HepG2 (cell line): ENCODE measurements around the gene ZNF48. TPM values are rescaled to one million over a fixed set of nuclear protein-coding genes. Genes with fewer than 3 reads are reported as not detected.

Source experiments
- FOSL1 ChIP-seq: sonication (generic); formaldehyde crosslinking; IDR thresholded peaks from 2 replicates; pipeline ENCODE4 v1.9.0; 2021; ENCODE audit warnings: missing genetic modification reagents, borderline replicate concordance
- HIC2 ChIP-seq: sonication (generic); formaldehyde crosslinking; IDR thresholded peaks from 2 replicates; pipeline ENCODE4 v1.9.0; 2022; ENCODE audit warnings: low read depth, missing genetic modification reagents
- HINFP ChIP-seq: sonication (generic); formaldehyde crosslinking; IDR thresholded peaks from 2 replicates; pipeline ENCODE4 v1.4.0; 2020; ENCODE audit warnings: low read depth, mild to moderate bottlenecking, missing genetic modification reagents
- MXD4 ChIP-seq: IDR thresholded peaks from 2 replicates; pipeline ENCODE4 v1.6.1; 2016; ENCODE audit warnings: mild to moderate bottlenecking, missing biosample characterization, missing genetic modification reagents
- SRSF1 ChIP-seq: fragments of 200-400 bp; formaldehyde crosslinking; optimal IDR thresholded peaks from 2 replicates; pipeline ENCODE3; 2017; ENCODE audit warnings: mild to moderate bottlenecking, low read depth, low read length, moderate library complexity
- TCF12 ChIP-seq, 2 experiments: fragments of 450-650 bp in 1 of 2; sonication (generic) in 1 of 2; formaldehyde crosslinking in 1 of 2; IDR thresholded peaks; 2 replicates each; pipeline versions ENCODE4 v1.6.1 to v1.8.0; 2017 to 2022; ENCODE audit warnings: antibody characterized with exemption in 1 of 2, mild to moderate bottlenecking in 1 of 2, missing genetic modification reagents in 1 of 2, moderate library complexity in 1 of 2
- TFDP2 ChIP-seq: sonication (generic); formaldehyde crosslinking; IDR thresholded peaks from 2 replicates; pipeline ENCODE4 v1.4.0; 2020; ENCODE audit warnings: missing genetic modification reagents
- ZMAT3 ChIP-seq: sonication (generic); formaldehyde crosslinking; conservative IDR thresholded peaks from 2 replicates; pipeline ENCODE4 v1.7.0; 2021; ENCODE audit warnings: missing genetic modification reagents
- ZNF280D ChIP-seq: sonication (generic); formaldehyde crosslinking; IDR thresholded peaks from 2 replicates; pipeline ENCODE4 v1.5.1; 2020; ENCODE audit warnings: mild to moderate bottlenecking, missing genetic modification reagents
- ZNF431 ChIP-seq: sonication (generic); formaldehyde crosslinking; IDR thresholded peaks from 2 replicates; pipeline ENCODE4 v1.9.0; 2022; ENCODE audit warnings: missing genetic modification reagents, low read depth, mild to moderate bottlenecking, borderline replicate concordance
- ZNF552 ChIP-seq: sonication (generic); formaldehyde crosslinking; IDR thresholded peaks from 2 replicates; pipeline ENCODE4 v1.9.0; 2022; ENCODE audit warnings: missing genetic modification reagents, mild to moderate bottlenecking, borderline replicate concordance
- ZNF775 ChIP-seq: sonication (generic); formaldehyde crosslinking; IDR thresholded peaks from 2 replicates; pipeline ENCODE4 v1.4.0; 2020; ENCODE audit warnings: missing genetic modification reagents, mild to moderate bottlenecking, moderate library complexity, borderline replicate concordance
- ZNF781 ChIP-seq: sonication (generic); formaldehyde crosslinking; IDR thresholded peaks from 2 replicates; pipeline ENCODE4 v1.5.1; 2020; ENCODE audit warnings: borderline replicate concordance, mild to moderate bottlenecking, missing genetic modification reagents; ENCODE audit errors: not compliant biosample characterization
- ZNF878 ChIP-seq: sonication (generic); formaldehyde crosslinking; IDR thresholded peaks from 2 replicates; pipeline ENCODE4 v1.8.1; 2023; ENCODE audit warnings: mild to moderate bottlenecking, missing genetic modification reagents, moderate library complexity
- polyA plus RNA-seq, 8 experiments: library from polyadenylated mRNA; depleted of rRNA in 3 of 8; stranded (reverse) in 7 of 8; unstranded in 1 of 8; fragments of >200 nt; fragmentation: Illumina TruSeq in 4 of 8; extraction: Trizol in 4 of 8; gene quantifications; 2 replicates each; pipeline versions ENCODE4 v1.2.1 to v1.2.3, GENCODE V29; 2011 to 2016; ENCODE audit warnings: low read depth in 4 of 8, missing spikeins in 1 of 8, mixed read lengths in 1 of 8; ENCODE audit not compliant: insufficient read depth in 1 of 8
- total RNA-seq, 5 experiments: library from RNA; depleted of rRNA; stranded (reverse); fragments of >200 nt; fragmentation: Illumina TruSeq; extraction: Trizol; gene quantifications; 2 replicates each; pipeline ENCODE4 v1.2.3, GENCODE V29; 2016; ENCODE audit warnings: low read depth in 1 of 5
- TF ChIP-seq, protein P1 (sequence below): sonication (generic); formaldehyde crosslinking; conservative IDR thresholded peaks from 2 replicates; pipeline ENCODE4 v1.8.1; 2023; ENCODE audit warnings: missing genetic modification reagents
- TF ChIP-seq, protein P2 (sequence below): sonication (generic); formaldehyde crosslinking; IDR thresholded peaks from 2 replicates; pipeline ENCODE4 v1.4.0; 2020; ENCODE audit warnings: missing genetic modification reagents, low read depth, mild to moderate bottlenecking, borderline replicate concordance

The ZNF48 gene
- total and polyA plus RNA-seq, 2 of the 13 experiments (the other 11 are each of a cell fraction or from before 2014, with no cell fraction given): 9.9 to 12.3 TPM

DNA sequence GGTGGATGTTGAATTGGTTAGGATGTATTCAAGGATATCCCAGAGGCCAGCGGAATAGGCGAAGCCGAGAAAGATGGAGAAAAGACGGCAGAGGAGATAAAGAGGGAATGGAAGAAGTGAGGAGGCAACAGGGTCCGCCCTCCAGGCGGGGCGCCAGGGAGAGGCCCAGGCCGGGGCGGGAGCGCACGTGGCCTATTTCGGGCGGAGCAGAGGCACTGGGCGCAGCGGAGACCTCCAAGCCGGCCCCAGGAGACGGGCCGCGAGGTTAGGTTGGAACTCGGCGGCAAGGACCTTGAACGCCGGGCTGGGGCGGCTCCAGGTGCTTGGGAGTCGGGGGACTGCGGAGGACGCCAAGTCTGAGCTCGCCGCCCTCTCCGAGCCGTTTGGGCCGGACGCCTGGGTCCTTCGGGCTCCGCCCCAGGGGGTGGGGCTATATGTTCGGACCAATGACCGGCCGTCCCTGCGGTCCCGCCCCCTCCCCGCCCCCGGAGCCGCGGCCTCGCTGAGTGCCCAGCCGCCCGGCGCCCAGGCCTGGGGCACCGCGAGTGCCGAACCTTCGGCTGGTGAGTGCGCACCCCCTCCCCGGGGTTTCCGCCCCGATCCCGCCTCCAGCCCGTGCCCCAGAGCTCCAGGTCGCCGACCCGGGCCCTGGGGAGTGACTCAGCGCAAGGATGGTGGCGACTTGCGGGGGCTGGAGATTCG lies 12.0 kb downstream of the ZNF48 start, which contains the start of gene ZNF771 (continued):
- TF ChIP-seq, protein P1, sequence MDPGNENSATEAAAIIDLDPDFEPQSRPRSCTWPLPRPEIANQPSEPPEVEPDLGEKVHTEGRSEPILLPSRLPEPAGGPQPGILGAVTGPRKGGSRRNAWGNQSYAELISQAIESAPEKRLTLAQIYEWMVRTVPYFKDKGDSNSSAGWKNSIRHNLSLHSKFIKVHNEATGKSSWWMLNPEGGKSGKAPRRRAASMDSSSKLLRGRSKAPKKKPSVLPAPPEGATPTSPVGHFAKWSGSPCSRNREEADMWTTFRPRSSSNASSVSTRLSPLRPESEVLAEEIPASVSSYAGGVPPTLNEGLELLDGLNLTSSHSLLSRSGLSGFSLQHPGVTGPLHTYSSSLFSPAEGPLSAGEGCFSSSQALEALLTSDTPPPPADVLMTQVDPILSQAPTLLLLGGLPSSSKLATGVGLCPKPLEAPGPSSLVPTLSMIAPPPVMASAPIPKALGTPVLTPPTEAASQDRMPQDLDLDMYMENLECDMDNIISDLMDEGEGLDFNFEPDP (CRISPR knock-in tag): peak; percentile 79; the same call in 1 of the 2 replicates
- 0 out of 2 replicates have a peak, but pooled peaks have one; percentile 4 for TF ChIP-seq FOSL1 (CRISPR knock-in tag)
- TF ChIP-seq ZNF878 (CRISPR knock-in tag): no peak; the same call in 1 of the 2 replicates
- no peak for TF ChIP-seq ZNF431 (CRISPR knock-in tag)
- peak; percentile 62; the same call in 1 of the 2 replicates for TF ChIP-seq HINFP
- TF ChIP-seq TCF12 (IDR thresholded peaks at IDR 0.05): no peak
- peak; percentile 63; the same call in 1 of the 2 replicates for TF ChIP-seq TCF12 (CRISPR knock-in tag; IDR thresholded peaks at IDR 0.05)
- TF ChIP-seq SRSF1: peak; percentile 54
- peak; percentile 72 for TF ChIP-seq HIC2 (CRISPR knock-in tag)
- 0 out of 2 replicates have a peak, but pooled peaks have one; percentile 53 for TF ChIP-seq ZMAT3
- peak; percentile 84; the same call in 1 of the 2 replicates for TF ChIP-seq ZNF280D (CRISPR knock-in tag)
- TF ChIP-seq TFDP2 (CRISPR knock-in tag): peak; percentile 67
- no peak for TF ChIP-seq ZNF552 (CRISPR knock-in tag)
- TF ChIP-seq ZNF775: 0 out of 2 replicates have a peak, but pooled peaks have one; percentile 32
- TF ChIP-seq, protein P2, sequence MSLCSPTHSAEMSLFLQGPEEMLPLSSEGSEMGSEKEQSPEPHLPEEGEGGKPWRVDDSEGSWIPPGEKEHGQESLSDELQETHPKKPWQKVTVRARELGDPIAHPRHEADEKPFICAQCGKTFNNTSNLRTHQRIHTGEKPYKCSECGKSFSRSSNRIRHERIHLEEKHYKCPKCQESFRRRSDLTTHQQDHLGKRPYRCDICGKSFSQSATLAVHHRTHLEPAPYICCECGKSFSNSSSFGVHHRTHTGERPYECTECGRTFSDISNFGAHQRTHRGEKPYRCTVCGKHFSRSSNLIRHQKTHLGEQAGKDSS (CRISPR knock-in tag): peak; percentile 87; the same call in 1 of the 2 replicates
- peak; percentile 98 for TF ChIP-seq MXD4 (CRISPR knock-in tag)
- peak; percentile 94 for TF ChIP-seq ZNF781 (CRISPR knock-in tag)
